Activated naive CD4-positive, alpha-beta T cell treated with anti-CD3 and anti-CD28 coated beads, Interleukin-2, amount 50 U/mL, for 24 hours (primary cell): ENCODE measurements around the gene IPO11.
"Not testable (repeated sequence)": the region's sequence is repeated elsewhere in the genome, so short reads cannot be mapped to it uniquely, and the experiment has no call there.

Experiments
- H3K27ac Mint-ChIP-seq: one replicate; pipeline ENCODE4 v1.8.0; 2021; ENCODE audit warnings: mild to moderate bottlenecking, mixed read lengths
- H3K27me3 Mint-ChIP-seq: one replicate; pipeline ENCODE4 v1.8.0; 2021; ENCODE audit warnings: mixed read lengths
- H3K36me3 Mint-ChIP-seq: one replicate; pipeline ENCODE4 v1.8.0; 2021; ENCODE audit warnings: mixed read lengths
- H3K4me1 Mint-ChIP-seq: one replicate; pipeline ENCODE4 v1.8.0; 2021; ENCODE audit warnings: mixed read lengths
- H3K4me3 Mint-ChIP-seq: one replicate; pipeline ENCODE4 v1.8.0; 2021; ENCODE audit warnings: mild to moderate bottlenecking, mixed read lengths
- H3K9me3 Mint-ChIP-seq: one replicate; pipeline ENCODE4 v1.8.0; 2021; ENCODE audit warnings: mixed read lengths

Gene IPO11

DNA sequence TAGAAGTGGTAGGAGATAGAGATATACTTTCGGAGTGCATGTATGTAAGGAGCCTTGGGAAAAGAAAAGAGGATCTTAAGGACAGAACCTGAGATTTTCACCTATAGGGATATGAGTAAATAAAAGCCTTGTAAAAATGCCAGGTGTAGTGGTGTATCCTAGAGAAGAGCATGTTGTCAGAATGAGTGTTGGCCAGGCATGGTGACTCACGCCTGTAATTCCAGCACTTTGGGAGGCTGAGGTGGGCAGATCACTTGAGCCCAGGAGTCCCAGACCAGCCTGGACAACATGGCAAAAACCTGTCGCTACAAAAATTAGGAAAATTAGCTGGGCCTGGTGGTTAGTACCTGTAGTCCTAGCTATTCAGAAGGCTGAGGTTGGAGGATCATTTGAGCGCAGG, 76.0 kb downstream of the IPO11 start:
- no peaks in the 10 kb centered on the region for H3K9me3 Mint-ChIP-seq
- no peak overlapping the region for H3K4me3 Mint-ChIP-seq
- H3K36me3 Mint-ChIP-seq = peaks cover 19% of the 10 kb centered on the region
- no peaks in the 10 kb centered on the region for H3K4me1 Mint-ChIP-seq
- no peaks in the 10 kb centered on the region for H3K27me3 Mint-ChIP-seq
- no peak overlapping the region for H3K27ac Mint-ChIP-seq

DNA sequence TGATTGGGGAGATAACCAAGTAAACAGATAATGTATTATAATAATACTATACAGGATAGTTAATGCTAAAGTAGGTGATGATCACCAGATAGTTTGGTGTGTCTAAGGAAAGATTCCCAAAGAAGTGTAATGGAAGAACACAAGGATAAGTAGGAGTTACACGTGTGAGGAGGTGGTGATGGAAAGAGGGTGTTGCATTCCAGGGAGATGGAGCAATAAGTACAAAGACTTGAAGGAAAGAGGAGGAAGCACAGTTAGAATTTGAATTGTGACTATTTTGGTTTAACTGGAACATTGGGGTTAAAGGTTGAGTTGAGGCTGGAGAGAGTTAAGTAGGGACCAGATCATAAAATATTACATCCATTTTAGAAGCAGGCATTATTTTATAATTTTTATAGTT, 76.9 kb downstream of the IPO11 start:
- H3K36me3 Mint-ChIP-seq = peaks cover 13% of the 10 kb centered on the region
- no peak overlapping the region for H3K4me3 Mint-ChIP-seq
- no peaks in the 10 kb centered on the region for H3K9me3 Mint-ChIP-seq
- H3K27ac Mint-ChIP-seq = no peak overlapping the region
- H3K4me1 Mint-ChIP-seq = no peaks in the 10 kb centered on the region
- H3K27me3 Mint-ChIP-seq = no peaks in the 10 kb centered on the region

DNA sequence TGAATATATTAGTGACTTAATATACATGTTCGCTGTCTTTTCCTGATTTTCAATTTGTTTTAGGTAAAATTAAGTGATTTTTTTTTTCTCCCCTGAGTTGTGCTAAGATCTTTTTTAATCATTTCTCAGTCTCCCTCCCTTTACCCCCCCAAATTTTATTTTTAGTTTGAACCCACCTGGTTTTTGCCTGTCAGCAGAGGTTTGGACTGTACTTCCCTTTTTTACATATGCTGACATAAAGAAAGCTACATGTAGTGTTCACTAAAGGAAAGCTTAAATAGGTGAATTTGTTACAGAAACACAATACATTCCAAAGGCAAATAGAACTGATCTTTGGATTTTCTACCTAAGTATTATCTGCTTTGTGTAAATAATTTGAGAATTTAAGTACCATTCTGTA, 82.2 kb downstream of the IPO11 start:
- Mint-ChIP-seq H3K27me3 (no peaks in the 10 kb centered on the region), H3K4me1 (no peaks in the 10 kb centered on the region), H3K27ac (no peak overlapping the region), H3K9me3 (no peaks in the 10 kb centered on the region), H3K36me3 (peaks cover 14% of the 10 kb centered on the region), H3K4me3 (no peak overlapping the region)

- Mint-ChIP-seq H3K4me1 (no peaks in the 10 kb centered on the region), H3K36me3 (peaks cover 15% of the 10 kb centered on the region), H3K9me3 (no peaks in the 10 kb centered on the region), H3K4me3 (no peak overlapping the region), H3K27me3 (no peaks in the 10 kb centered on the region), H3K27ac (no peak overlapping the region)
Observed at GRCh38 chr5:62496876-62497275, 84.3 kb downstream of the IPO11 start.

GRCh38 chr5:62498961-62499360, 86.4 kb downstream of the IPO11 start:
- peaks cover 18% of the 10 kb centered on the region for H3K36me3 Mint-ChIP-seq
- H3K4me1 Mint-ChIP-seq = no peaks in the 10 kb centered on the region
- H3K27ac Mint-ChIP-seq = no peak overlapping the region
- no peaks in the 10 kb centered on the region for H3K27me3 Mint-ChIP-seq
- H3K4me3 Mint-ChIP-seq = no peak overlapping the region
- no peaks in the 10 kb centered on the region for H3K9me3 Mint-ChIP-seq

DNA sequence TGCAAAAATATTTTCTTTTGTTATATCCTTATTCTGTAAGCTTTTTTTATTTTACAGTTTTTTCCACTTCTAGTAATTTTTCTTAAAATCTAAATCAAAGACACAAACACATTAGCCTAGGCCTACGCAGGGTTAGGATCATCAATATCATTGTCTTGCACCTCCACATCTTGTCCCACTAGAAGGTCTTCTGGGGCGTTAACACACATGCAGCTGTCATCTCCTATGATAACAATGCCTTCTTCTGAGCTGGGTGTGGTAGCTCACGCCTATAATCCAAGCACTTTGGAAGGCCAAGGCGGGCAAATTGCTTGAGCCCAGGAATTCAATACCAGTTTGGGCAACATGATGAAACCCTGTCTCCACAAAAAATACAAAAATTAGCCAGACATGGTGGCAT, 87.2 kb downstream of the IPO11 start:
- Mint-ChIP-seq H3K36me3 (peaks cover 17% of the 10 kb centered on the region), H3K4me1 (no peaks in the 10 kb centered on the region), H3K27me3 (no peaks in the 10 kb centered on the region), H3K9me3 (no peaks in the 10 kb centered on the region), H3K27ac (no peak overlapping the region), H3K4me3 (no peak overlapping the region)

DNA sequence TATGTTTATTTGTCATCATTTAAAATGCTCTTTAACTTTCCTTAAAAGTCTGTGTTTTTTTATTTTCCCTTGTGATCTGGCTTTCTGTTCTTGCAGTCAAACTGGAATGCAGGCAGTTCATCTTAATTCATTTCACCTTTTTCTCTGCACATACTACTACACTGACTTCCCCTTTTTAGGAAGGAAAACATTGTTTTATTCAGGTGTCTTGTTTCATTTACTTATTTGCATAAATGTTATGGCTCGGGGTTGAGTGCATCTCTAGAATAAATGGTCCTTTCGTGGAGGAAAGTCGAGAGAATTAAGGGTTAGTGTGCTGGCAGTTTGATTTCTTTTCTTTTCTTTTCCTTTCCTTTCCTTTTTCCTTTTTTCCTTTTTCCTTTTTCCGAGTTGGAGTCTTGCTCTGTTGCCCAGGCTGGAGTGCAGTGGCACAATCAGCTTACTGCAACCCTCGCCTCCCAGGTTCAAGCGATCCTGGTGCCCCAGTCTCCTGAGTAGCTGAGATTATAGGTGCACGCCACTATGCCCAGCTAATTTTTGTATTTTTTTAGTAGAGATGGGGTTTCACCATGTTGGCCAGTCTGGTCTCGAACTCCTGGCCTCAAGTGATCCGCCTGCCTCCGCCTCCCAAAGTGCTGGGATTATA, 90.0 kb downstream of the IPO11 start:
- Mint-ChIP-seq H3K36me3 (peaks cover 19% of the 10 kb centered on the region), H3K4me3 (no peak overlapping the region), H3K4me1 (no peaks in the 10 kb centered on the region), H3K27ac (no peak overlapping the region), H3K27me3 (no peaks in the 10 kb centered on the region), H3K9me3 (no peaks in the 10 kb centered on the region)

DNA sequence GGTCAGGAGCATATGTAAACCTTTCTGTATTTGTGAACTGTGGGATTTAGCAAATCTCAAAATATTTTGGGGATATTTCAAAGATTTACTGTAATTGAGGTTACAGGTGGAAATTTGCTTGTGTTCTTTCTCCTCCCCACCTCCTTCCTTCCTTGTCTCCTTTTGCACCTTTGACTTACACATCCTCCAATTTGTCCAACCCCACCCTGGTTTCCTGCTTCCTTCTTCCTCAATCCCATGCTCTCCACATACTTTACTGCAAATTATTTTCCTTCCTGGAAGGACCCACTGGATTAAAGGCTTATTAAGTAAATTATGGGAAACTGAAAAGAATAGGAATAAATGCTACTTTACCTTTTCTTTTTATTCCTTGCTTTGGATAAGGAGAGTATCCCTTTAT, 91.6 kb downstream of the IPO11 start:
- Mint-ChIP-seq H3K4me1 (no peaks in the 10 kb centered on the region), H3K27me3 (no peaks in the 10 kb centered on the region), H3K36me3 (peaks cover 26% of the 10 kb centered on the region), H3K9me3 (peaks cover 3% of the 10 kb centered on the region), H3K4me3 (no peak overlapping the region), H3K27ac (no peak overlapping the region)

GRCh38 chr5:62506659-62507460, 94.3 kb downstream of the IPO11 start:
- peaks cover 3% of the 10 kb centered on the region for H3K9me3 Mint-ChIP-seq

GRCh38 chr5:62508760-62509159, 96.2 kb downstream of the IPO11 start:
- not testable (repeated sequence) for H3K4me1 Mint-ChIP-seq, H3K9me3 Mint-ChIP-seq, H3K27me3 Mint-ChIP-seq, H3K27ac Mint-ChIP-seq, H3K4me3 Mint-ChIP-seq
- H3K36me3 Mint-ChIP-seq = peaks cover 24% of the 10 kb centered on the region

More at GRCh38 chr5:62506659-62507460, 94.3 kb downstream of the IPO11 start:
- H3K27ac Mint-ChIP-seq = no peak overlapping the region
- no peak overlapping the region for H3K4me3 Mint-ChIP-seq
- H3K36me3 Mint-ChIP-seq = peaks cover 31% of the 10 kb centered on the region
- H3K27me3 Mint-ChIP-seq = no peaks in the 10 kb centered on the region
- no peaks in the 10 kb centered on the region for H3K4me1 Mint-ChIP-seq

DNA sequence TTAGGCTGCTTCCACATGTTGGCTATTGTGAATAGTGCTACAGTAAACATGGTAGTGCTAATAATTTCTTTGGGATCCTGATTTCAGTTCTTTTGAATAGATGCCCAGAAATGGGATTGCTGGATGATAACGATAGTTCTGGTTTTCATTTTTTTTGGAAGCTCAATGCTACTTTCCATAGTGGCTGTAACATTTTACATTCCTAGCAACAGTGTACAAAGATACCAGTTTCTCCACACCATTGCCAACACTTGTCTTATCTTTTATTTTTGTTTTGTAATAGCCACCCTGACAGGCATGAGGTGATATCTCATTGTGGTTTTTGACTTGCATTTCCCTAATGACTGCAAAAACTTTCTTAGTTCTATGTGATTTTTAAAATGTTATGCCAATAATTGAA, 97.2 kb downstream of the IPO11 start:
- no peak overlapping the region for H3K4me3 Mint-ChIP-seq
- peaks cover 24% of the 10 kb centered on the region for H3K36me3 Mint-ChIP-seq
- H3K9me3 Mint-ChIP-seq = peaks cover 3% of the 10 kb centered on the region

GRCh38 chr5:62513085-62513484, 100.5 kb downstream of the IPO11 start:
- H3K9me3 Mint-ChIP-seq, H3K4me3 Mint-ChIP-seq, H3K27ac Mint-ChIP-seq, H3K4me1 Mint-ChIP-seq, H3K27me3 Mint-ChIP-seq: not testable (repeated sequence)
- peaks cover 22% of the 10 kb centered on the region for H3K36me3 Mint-ChIP-seq

More for the DNA sequence above, 97.2 kb downstream of the IPO11 start:
- Mint-ChIP-seq H3K4me1 (no peaks in the 10 kb centered on the region), H3K27me3 (no peaks in the 10 kb centered on the region), H3K27ac (no peak overlapping the region)

- Mint-ChIP-seq H3K4me3 (no peak overlapping the region), H3K9me3 (no peaks in the 10 kb centered on the region), H3K27ac (no peak overlapping the region), H3K4me1 (no peaks in the 10 kb centered on the region), H3K27me3 (no peaks in the 10 kb centered on the region), H3K36me3 (peaks cover 18% of the 10 kb centered on the region)
Observed at GRCh38 chr5:62514510-62515119, 102.1 kb downstream of the IPO11 start.

GRCh38 chr5:62520812-62521211, 108.2 kb downstream of the IPO11 start:
- H3K9me3 Mint-ChIP-seq, H3K4me3 Mint-ChIP-seq, H3K27me3 Mint-ChIP-seq, H3K27ac Mint-ChIP-seq, H3K4me1 Mint-ChIP-seq: not testable (repeated sequence)
- H3K36me3 Mint-ChIP-seq = peaks cover 32% of the 10 kb centered on the region

DNA sequence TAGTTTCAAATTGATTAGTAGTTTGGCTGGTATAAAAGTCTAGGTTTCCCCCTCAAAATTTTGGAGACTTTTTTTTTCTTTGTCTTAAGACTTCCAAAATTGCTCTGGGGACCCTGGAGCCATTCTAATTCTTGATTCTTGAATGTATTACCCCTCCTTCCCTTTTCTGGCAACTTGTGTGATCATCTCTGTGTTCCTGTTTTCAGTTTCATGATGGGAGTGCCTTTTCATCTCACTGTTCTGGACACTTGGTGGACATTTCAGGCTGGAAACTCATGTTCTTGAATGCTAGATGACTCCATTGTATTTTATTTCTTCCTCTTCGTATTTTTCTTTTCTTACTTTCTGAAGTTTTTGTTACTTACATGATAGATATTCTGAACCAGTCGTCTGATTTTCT, 108.8 kb downstream of the IPO11 start:
- H3K36me3 Mint-ChIP-seq = peaks cover 34% of the 10 kb centered on the region
- peaks cover 5% of the 10 kb centered on the region for H3K4me1 Mint-ChIP-seq
- H3K27ac Mint-ChIP-seq = no peak overlapping the region
- no peaks in the 10 kb centered on the region for H3K27me3 Mint-ChIP-seq
- no peaks in the 10 kb centered on the region for H3K9me3 Mint-ChIP-seq
- H3K4me3 Mint-ChIP-seq = no peak overlapping the region

GRCh38 chr5:62522811-62523210, 110.2 kb downstream of the IPO11 start:
- no peak overlapping the region for H3K27ac Mint-ChIP-seq
- peaks cover 5% of the 10 kb centered on the region for H3K4me1 Mint-ChIP-seq
- peaks cover 35% of the 10 kb centered on the region for H3K36me3 Mint-ChIP-seq
- no peak overlapping the region for H3K4me3 Mint-ChIP-seq
- H3K27me3 Mint-ChIP-seq = no peaks in the 10 kb centered on the region
- no peaks in the 10 kb centered on the region for H3K9me3 Mint-ChIP-seq
